Large intestine (tissue), 3 donors: ENCODE results near the gene DNAJC6. TPM values are rescaled to one million over a fixed set of nuclear protein-coding genes. Genes with fewer than 3 reads are reported as not detected.

Experiments used
- DNase-seq, 2 donors: peaks; one replicate each; pipeline versions ENCODE4 v3.0.0 to v3.0.0-alpha.2; 2013
- H3K27ac ChIP-seq: one replicate; pipeline ENCODE4 v1.5.1; 2013; ENCODE audit warnings: low read length
- H3K27me3 ChIP-seq: 2 replicates; pipeline ENCODE4 v1.6.1; 2013; ENCODE audit warnings: low read length; ENCODE audit not compliant: control insufficient read depth, insufficient read depth
- H3K36me3 ChIP-seq: 2 replicates; pipeline ENCODE4 v1.6.1; 2013; ENCODE audit warnings: low read length; ENCODE audit not compliant: control insufficient read depth, insufficient read depth
- H3K4me1 ChIP-seq: one replicate; pipeline ENCODE4 v1.6.1; 2013; ENCODE audit warnings: low read length; ENCODE audit not compliant: control insufficient read depth, insufficient read depth
- H3K4me3 ChIP-seq: one replicate; pipeline ENCODE4 v1.5.1; 2013; ENCODE audit warnings: low read length
- H3K9me3 ChIP-seq: one replicate; pipeline ENCODE4 v1.6.1; 2013; ENCODE audit warnings: mild to moderate bottlenecking, low read depth, low read length, moderate library complexity; ENCODE audit not compliant: control insufficient read depth
- WGBS: methylation state at CpG from one replicate; pipeline ENCODE4 v1.1.5; 2013; ENCODE audit warnings: low lambda C conversion rate; ENCODE audit not compliant: insufficient coverage; 5-methylcytosine and 5-hydroxymethylcytosine counted together
- polyA plus RNA-seq: library from polyadenylated mRNA; unstranded; fragments of 120-200 nt; gene quantifications from one replicate; pipeline ENCODE4 v1.2.1, GENCODE V29; 2013

The DNAJC6 gene
- polyA plus RNA-seq, 1 donor, result 8.6 TPM

DNA sequence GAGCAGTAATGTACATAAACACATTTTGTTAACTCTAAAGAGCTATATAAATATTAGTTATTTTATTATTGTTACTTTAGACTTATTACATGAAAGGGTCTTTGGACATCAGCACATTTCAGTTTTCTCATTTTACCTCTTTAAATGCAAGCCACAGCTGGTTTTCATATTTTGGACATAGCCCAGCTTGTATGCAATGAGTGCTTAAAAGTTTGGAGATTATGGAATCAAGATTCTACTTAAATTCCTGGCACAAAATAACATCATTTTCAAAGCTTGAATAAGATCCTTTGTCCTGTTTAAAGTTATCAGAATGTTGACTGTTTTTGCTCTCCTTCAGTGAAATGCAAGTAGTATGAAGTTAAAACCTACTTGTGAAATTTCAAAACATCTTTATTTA is 95.6 kb downstream of the DNAJC6 start:
- H3K27me3 ChIP-seq, result no peaks in the 10 kb centered on the region
- H3K4me3 ChIP-seq, result no peak overlapping the region
- H3K36me3 ChIP-seq, result no peaks in the 10 kb centered on the region
- H3K4me1 ChIP-seq, result no peaks in the 10 kb centered on the region
- no peak overlapping the region for H3K27ac ChIP-seq
- no peaks in the 10 kb centered on the region for H3K9me3 ChIP-seq
- DNase-seq, result no peak

DNA sequence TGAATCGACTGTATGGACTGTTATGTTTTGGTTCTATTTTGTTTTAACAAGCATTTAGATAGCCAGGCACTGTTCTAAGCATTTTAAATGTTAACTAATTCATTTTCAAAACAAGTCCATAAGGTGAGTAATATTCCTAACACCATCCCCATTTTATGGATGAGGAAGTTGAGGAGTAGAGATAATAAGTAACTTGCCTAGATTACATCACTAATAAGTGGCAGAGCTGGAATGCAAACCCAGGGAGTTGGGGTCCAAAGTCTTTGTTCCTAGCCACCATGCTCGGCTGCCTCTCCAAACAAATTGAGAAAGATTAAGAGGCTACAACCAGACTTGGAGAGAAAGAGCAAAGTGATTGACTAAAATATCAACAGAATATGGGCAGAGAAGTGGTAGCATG is 98.5 kb downstream of the DNAJC6 start:
- no peaks in the 10 kb centered on the region for H3K4me1 ChIP-seq
- no peaks in the 10 kb centered on the region for H3K27me3 ChIP-seq
- H3K4me3 ChIP-seq, result no peak overlapping the region
- WGBS, result 27% methylated on average over 1 of the region's 2 CpGs
- H3K27ac ChIP-seq, result no peak overlapping the region
- no peaks in the 10 kb centered on the region for H3K9me3 ChIP-seq
- peak in 1 of 2 donors; percentile 36 for DNase-seq
- no peaks in the 10 kb centered on the region for H3K36me3 ChIP-seq

DNA sequence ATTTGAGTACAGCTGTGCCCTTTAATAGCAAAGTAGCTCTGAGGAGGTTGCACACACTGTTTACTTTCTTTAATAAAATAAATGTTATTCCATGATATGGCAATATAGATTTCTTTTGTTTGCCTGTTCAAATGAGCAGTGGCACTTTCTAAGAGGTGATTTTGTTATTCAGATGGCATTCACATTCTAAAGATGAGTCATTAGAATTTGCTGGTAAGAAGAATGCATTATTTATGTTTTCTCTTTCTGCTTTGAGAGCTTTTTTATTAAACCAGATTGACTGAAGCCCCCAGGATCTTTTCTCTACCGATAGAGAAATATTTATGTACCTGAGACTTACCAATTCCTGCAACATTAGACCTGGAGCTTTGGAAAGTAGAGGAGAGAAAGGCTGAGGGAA is 100.0 kb downstream of the DNAJC6 start:
- no peak overlapping the region for H3K27ac ChIP-seq
- H3K36me3 ChIP-seq, result no peaks in the 10 kb centered on the region
- H3K27me3 ChIP-seq, result no peaks in the 10 kb centered on the region
- no peaks in the 10 kb centered on the region for H3K4me1 ChIP-seq
- no peak overlapping the region for H3K4me3 ChIP-seq
- WGBS, result no CpG with 5 or more reads among the region's 1 CpG
- DNase-seq, result no peak
- H3K9me3 ChIP-seq, result no peaks in the 10 kb centered on the region

DNA sequence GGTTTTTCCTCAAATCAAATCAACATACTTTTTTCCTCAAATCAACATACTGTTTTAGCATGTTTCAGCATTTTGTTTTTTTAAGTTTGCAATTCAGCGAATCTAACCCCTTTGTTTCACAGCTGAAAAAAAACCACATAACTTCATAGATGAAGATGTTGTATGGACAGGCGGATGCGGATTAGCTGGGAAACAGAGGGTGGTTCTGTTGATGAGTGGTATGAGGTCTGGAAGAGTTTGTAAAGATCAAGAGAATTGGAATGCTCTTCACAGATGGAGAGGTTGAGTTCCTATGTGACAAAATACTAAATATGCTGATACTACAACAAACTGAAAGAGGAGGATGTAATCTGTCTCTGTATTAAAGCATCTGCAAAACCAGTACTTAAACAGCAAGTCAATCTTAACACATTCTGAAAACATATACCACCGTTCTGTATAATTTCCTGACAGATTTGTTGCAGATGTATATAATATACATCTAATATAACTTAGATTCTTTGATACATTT is 100.5 kb downstream of the DNAJC6 start:
- WGBS, result 100% methylated on average over 1 of the region's 4 CpGs
- Histone ChIP-seq H3K27ac (no peak overlapping the region), H3K36me3 (no peaks in the 10 kb centered on the region), H3K27me3 (no peaks in the 10 kb centered on the region), H3K4me3 (no peak overlapping the region), H3K9me3 (no peaks in the 10 kb centered on the region), H3K4me1 (no peaks in the 10 kb centered on the region)
- no peak for DNase-seq

DNA sequence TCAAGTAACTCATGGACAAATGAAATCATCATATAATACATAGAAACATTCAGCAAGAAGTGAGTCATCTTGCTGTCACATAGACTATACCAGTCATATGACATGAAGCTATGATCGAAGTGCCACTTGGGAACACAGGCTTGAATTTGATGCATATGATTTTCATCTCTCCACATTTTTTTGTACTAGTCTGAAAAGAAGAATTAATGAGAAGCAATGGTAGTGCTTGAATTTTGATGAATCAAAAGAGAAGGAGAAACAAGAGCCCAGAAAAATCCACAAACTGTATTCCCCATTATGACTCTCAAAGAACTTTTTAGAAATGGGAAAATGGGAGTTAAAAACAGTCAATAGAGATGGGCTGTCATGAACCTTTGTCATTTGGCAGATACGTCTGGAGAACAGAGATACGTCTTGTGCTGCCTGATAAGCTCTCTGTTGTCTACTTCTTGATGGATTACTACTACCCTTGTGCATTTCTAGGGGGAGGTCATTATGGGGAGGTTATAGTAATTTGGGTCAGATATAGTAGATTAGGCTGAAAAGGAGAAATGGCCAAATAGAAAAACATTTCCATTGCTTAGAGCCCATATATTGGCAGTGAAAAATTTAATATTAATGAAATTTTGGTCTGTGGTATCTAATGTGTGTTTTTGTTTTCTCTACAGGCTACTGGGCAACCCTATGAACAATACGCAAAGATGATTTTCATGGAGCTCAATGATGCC is 103.1 kb downstream of the DNAJC6 start:
- Histone ChIP-seq H3K9me3 (no peaks in the 10 kb centered on the region), H3K27ac (no peak overlapping the region), H3K4me3 (no peak overlapping the region), H3K27me3 (no peaks in the 10 kb centered on the region), H3K36me3 (no peaks in the 10 kb centered on the region), H3K4me1 (no peaks in the 10 kb centered on the region)
- WGBS, result no CpG with 5 or more reads among the region's 4 CpGs
- DNase-seq, result no peak

DNA sequence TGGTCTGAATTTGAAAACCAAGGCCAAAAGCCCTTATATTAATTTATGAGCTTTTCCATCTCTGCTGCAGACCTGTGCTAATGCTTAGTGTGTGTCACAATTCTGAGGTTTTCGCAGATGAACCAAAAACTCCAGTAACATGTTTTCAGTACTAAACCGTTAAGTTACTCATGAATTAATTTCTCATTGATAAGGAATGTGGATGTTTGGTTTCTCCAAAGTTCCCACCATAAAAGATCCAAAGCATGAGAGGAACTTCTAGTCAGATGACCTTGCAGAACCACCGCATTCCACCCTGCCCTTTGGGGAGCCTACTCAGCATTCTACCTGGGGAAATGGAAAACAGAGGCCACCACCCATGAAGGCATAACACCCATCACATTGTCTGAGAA is 103.6 kb downstream of the DNAJC6 start:
- H3K27ac ChIP-seq, result no peak overlapping the region
- no peaks in the 10 kb centered on the region for H3K27me3 ChIP-seq
- no peaks in the 10 kb centered on the region for H3K36me3 ChIP-seq
- H3K4me3 ChIP-seq, result no peak overlapping the region
- no peaks in the 10 kb centered on the region for H3K4me1 ChIP-seq
- 90% methylated on average over 2 of the region's 3 CpGs for WGBS
- H3K9me3 ChIP-seq, result no peaks in the 10 kb centered on the region
- DNase-seq, result no peak

DNA sequence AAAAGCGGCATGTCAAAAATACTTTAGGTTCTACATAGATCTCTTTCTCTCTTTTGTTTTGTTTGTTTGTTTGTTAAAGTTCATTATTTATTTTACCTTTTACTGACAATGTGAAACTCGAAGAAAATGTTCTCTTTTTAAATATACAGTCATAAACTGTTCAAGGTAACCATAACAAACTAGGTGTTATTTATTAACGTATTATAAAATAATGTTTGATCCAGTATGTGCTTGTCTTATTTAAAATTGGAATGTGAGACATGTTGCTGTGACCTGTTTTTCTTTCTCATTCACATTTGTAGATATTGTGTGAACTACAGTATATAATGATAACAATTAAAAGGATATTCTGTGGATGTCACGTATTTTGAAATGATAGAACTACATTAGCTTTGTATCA is 105.2 kb downstream of the DNAJC6 start:
- no peaks in the 10 kb centered on the region for H3K4me1 ChIP-seq
- H3K4me3 ChIP-seq, result no peak overlapping the region
- WGBS, result 81% methylated on average over 3 of the region's 4 CpGs
- no peaks in the 10 kb centered on the region for H3K9me3 ChIP-seq
- no peaks in the 10 kb centered on the region for H3K36me3 ChIP-seq
- H3K27me3 ChIP-seq, result no peaks in the 10 kb centered on the region
- H3K27ac ChIP-seq, result no peak overlapping the region
- no peak for DNase-seq

DNA sequence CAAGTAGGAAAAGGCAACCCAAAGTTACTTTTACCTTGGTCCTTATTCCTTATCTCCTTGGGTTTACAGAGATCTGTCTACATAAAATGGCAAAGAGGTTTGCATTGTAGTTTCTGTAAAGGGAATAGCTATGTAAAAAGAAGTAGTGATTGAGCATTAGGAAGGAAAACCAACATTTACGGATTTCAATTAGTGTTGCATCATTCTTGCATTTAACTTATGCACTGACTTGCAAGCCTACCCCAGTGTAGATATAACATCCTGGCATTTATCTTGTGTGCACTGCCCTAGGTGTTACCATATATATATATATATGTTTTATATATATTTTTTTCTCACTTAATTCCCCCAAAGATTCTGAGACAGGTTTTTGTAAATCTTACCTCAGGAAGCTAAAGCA is 107.4 kb downstream of the DNAJC6 start:
- Histone ChIP-seq H3K27me3 (no peaks in the 10 kb centered on the region), H3K4me3 (no peak overlapping the region), H3K27ac (no peak overlapping the region), H3K4me1 (peaks cover under 1% of the 10 kb centered on the region), H3K36me3 (no peaks in the 10 kb centered on the region), H3K9me3 (no peaks in the 10 kb centered on the region)
- 100% methylated on average over 1 of the region's 1 CpG for WGBS
- DNase-seq, result no peak

DNA sequence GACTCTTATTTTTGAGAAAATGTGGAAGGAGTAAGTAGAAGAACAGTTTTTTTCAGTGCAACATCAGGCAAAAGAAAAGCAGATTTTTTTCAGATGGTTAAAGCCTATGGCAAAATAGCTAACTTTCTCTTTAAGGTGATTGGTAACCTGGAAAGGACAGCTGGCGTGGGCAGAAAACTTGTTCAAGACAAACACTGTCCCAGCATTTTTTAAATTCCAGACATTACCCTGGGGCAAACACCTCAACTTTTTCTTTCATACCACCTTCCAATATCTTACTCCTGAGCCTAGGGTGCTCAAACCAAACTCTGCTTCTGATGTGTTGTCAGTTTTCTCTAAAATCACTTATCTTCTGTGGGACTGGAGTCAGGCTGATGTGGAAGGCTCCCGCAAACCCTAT is 108.4 kb downstream of the DNAJC6 start:
- Histone ChIP-seq H3K36me3 (no peaks in the 10 kb centered on the region), H3K27me3 (no peaks in the 10 kb centered on the region), H3K4me1 (peaks cover 8% of the 10 kb centered on the region), H3K27ac (no peak overlapping the region), H3K9me3 (no peaks in the 10 kb centered on the region), H3K4me3 (no peak overlapping the region)
- DNase-seq, result no peak
- WGBS, result no CpG with 5 or more reads among the region's 2 CpGs

DNA sequence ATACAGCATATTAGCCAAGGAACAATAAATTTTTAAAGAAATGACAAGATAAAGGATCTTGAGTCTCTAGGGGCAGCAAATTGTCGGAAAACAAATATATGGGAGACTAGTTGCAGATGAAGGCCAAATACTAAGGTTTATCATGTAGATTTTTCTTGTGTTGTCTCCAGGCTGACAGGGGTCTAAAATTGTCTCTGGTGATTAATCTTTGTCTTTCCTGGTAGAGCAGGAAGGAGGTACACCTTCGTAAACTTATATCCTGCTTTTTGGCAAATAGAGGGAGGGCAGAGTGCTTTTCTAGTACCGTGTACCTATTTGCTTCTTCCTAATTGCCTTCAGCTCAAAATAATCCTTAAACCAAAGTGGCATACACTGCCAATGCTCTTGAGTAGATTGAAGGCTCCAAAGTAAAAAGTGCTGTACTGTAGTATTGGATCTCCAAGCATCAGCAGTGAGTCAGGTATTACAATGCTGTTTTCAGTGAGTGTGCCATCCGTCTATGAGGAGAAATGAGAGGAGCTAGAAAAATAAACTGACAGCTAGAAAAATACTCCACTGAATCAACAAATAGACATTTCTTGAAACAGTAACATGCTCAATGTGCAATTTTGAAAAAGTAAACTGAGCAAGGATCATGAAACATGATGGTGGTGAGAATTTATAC is 109.3 kb downstream of the DNAJC6 start:
- WGBS, result 100% methylated on average over 1 of the region's 4 CpGs
- Histone ChIP-seq H3K27ac (no peak overlapping the region), H3K27me3 (no peaks in the 10 kb centered on the region), H3K9me3 (no peaks in the 10 kb centered on the region), H3K36me3 (no peaks in the 10 kb centered on the region), H3K4me1 (peaks cover 8% of the 10 kb centered on the region), H3K4me3 (no peak overlapping the region)
- no peak for DNase-seq
